HepG2 (cell line): ENCODE results near the gene CTNNA3. TPM values are rescaled to one million over a fixed set of nuclear protein-coding genes. Genes with fewer than 3 reads are reported as not detected.

Experiments used
- ATAC-seq: fragments of 200-7000 bp; cut with Tn5 transposase; 3 replicates; pipeline ENCODE4 v1.9.1; 2020; ENCODE audit warnings: mild to moderate bottlenecking, moderate library complexity
- BruUV-seq: library from RNA; stranded (reverse); fragments of 400-500 nt; replicated peaks from 2 replicates; lab custom pipeline; 2021; lab: Mats Ljungman, UMichigan
- CTCF ChIA-PET: fragments of 300-600 bp; formaldehyde crosslinking; extraction: SDS; loops from one replicate; lab custom pipeline; 2021; ENCODE audit warnings: low total read pairs, inconsistent platforms, low intra/inter-chr PET ratio; lab: Yijun Ruan, JAX
- POLR2A ChIA-PET: fragments of 350-600 bp; sonication (Branson Sonifier 250); formaldehyde crosslinking; loops from one replicate; lab custom pipeline; 2020; ENCODE audit warnings: antibody characterized with exemption, inconsistent platforms; lab: Yijun Ruan, JAX
- DNase-seq: peaks from one replicate; pipeline ENCODE4 v3.0.0-alpha.2; 2015; ENCODE audit warnings: low spot score
- FAIRE-seq: peaks from 3 replicates; lab custom pipeline; 2011; peaks lifted over from hg19 to GRCh38; lab: Jason Lieb, UNC
- H2AFZ ChIP-seq: one replicate; pipeline ENCODE4 v1.6.1; 2011; ENCODE audit warnings: low read length, inconsistent platforms
- H3K27ac ChIP-seq: fragments of 300-600 bp; 3 replicates; pipeline ENCODE4 v1.8.0; 2011; ENCODE audit warnings: mixed run types, mild to moderate bottlenecking, mixed read lengths, low read length, inconsistent platforms; ENCODE audit not compliant: insufficient read depth; ENCODE audit errors: extremely low read length
- H3K27me3 ChIP-seq, 2 experiments: fragments of 200-600 bp in 1 of 2; 2 replicates in 1 of 2; 3 replicates in 1 of 2; pipeline versions ENCODE4 v1.6.0 to v1.8.0; 2011; ENCODE audit warnings: low read length in 2 of 2, mild to moderate bottlenecking in 2 of 2, moderate library complexity in 2 of 2, inconsistent platforms in 1 of 2; ENCODE audit not compliant: insufficient read depth in 2 of 2, control insufficient read depth in 1 of 2
- H3K36me3 ChIP-seq, 2 experiments: fragments of 200-600 bp in 1 of 2; replicated peaks in 1 of 2; 2 replicates in 1 of 2; 3 replicates in 1 of 2; pipeline versions ENCODE4 v1.5.1 to v1.8.0; 2011; ENCODE audit warnings: low read length in 2 of 2, inconsistent platforms in 1 of 2; ENCODE audit not compliant: insufficient read depth in 2 of 2, control insufficient read depth in 1 of 2
- H3K4me1 ChIP-seq: 2 replicates; pipeline ENCODE4 v1.5.1; 2012; ENCODE audit warnings: low read length, inconsistent platforms; ENCODE audit not compliant: insufficient read depth
- H3K4me2 ChIP-seq: 2 replicates; pipeline ENCODE4 v1.6.0; 2011; ENCODE audit warnings: low read depth, low read length, inconsistent platforms
- H3K4me3 ChIP-seq, 3 experiments: fragments of 200-600 bp in 1 of 3; sonication (generic), shearing (Covaris generic) in 1 of 3; replicated peaks in 1 of 3; 2 replicates each; pipeline ENCODE4 v1.5.1; 2011 to 2016; ENCODE audit warnings: low read length in 3 of 3, inconsistent platforms in 2 of 3, low read depth in 2 of 3, mild to moderate bottlenecking in 2 of 3, control low read depth in 1 of 3, mixed read lengths in 1 of 3; ENCODE audit not compliant: insufficient read depth in 1 of 3
- H3K79me2 ChIP-seq: one replicate; pipeline ENCODE4 v1.6.1; 2011; ENCODE audit warnings: low read length, inconsistent platforms; ENCODE audit not compliant: insufficient read depth
- H3K9ac ChIP-seq: 2 replicates; pipeline ENCODE4 v1.6.0; 2011; ENCODE audit warnings: mild to moderate bottlenecking, low read depth, low read length, inconsistent platforms; ENCODE audit not compliant: insufficient read depth
- H3K9me3 ChIP-seq: 2 replicates; pipeline ENCODE4 v1.5.1; 2012; ENCODE audit warnings: mild to moderate bottlenecking, low read length
- H4K20me1 ChIP-seq: 2 replicates; pipeline ENCODE4 v1.6.0; 2011; ENCODE audit warnings: inconsistent platforms, mild to moderate bottlenecking, low read length, moderate library complexity; ENCODE audit not compliant: insufficient read depth
- ATF1 ChIP-seq: IDR thresholded peaks from 2 replicates; pipeline ENCODE4 v1.6.1; 2016; ENCODE audit warnings: mild to moderate bottlenecking, control low read depth
- EED ChIP-seq: sonication (generic); formaldehyde crosslinking; IDR thresholded peaks from 2 replicates; pipeline ENCODE4 v1.5.0; 2020; ENCODE audit warnings: mild to moderate bottlenecking, missing genetic modification reagents
- HDAC6 ChIP-seq: fragments of 200-600 bp; sonication (generic); IDR thresholded peaks from 2 replicates; pipeline ENCODE4 v1.7.0; 2017; ENCODE audit warnings: mild to moderate bottlenecking, antibody characterized with exemption, low read length, low read depth
- NFATC3 ChIP-seq: sonication (generic); formaldehyde crosslinking; IDR thresholded peaks from 2 replicates; pipeline ENCODE4 v1.5.1; 2020; ENCODE audit warnings: mild to moderate bottlenecking, missing genetic modification reagents
- NPAS2 ChIP-seq: sonication (generic); formaldehyde crosslinking; IDR thresholded peaks from 2 replicates; pipeline ENCODE4 v1.8.0; 2022; ENCODE audit warnings: mild to moderate bottlenecking, missing genetic modification reagents, borderline replicate concordance
- SIN3B ChIP-seq: fragments of 150-350 bp; IDR thresholded peaks from 2 replicates; pipeline ENCODE4 v1.6.1; 2014; ENCODE audit warnings: low read length
- SMAD3 ChIP-seq: sonication (generic); formaldehyde crosslinking; IDR thresholded peaks from 2 replicates; pipeline ENCODE4 v1.4.0; 2020; ENCODE audit warnings: missing genetic modification reagents
- SNAPC2 ChIP-seq: sonication (generic); formaldehyde crosslinking; IDR thresholded peaks from 2 replicates; pipeline ENCODE4 v1.8.1; 2022; ENCODE audit warnings: mild to moderate bottlenecking, missing genetic modification reagents
- SOX5 ChIP-seq: IDR thresholded peaks from 2 replicates; pipeline ENCODE4 v1.6.1; 2016; ENCODE audit warnings: borderline replicate concordance
- ZMYM2 ChIP-seq: sonication (generic); formaldehyde crosslinking; IDR thresholded peaks from 2 replicates; pipeline ENCODE4 v1.8.0; 2022; ENCODE audit warnings: mild to moderate bottlenecking, missing genetic modification reagents
- ZNF207 ChIP-seq: fragments of 450-650 bp; IDR thresholded peaks from 2 replicates; pipeline ENCODE4 v1.6.1; 2016; ENCODE audit warnings: antibody characterized with exemption, borderline replicate concordance
- ZNF615 ChIP-seq: sonication (generic); formaldehyde crosslinking; IDR thresholded peaks from 2 replicates; pipeline ENCODE4 v1.5.0; 2020; ENCODE audit warnings: mild to moderate bottlenecking, missing genetic modification reagents, borderline replicate concordance
- ZNF709 ChIP-seq: sonication (generic); formaldehyde crosslinking; IDR thresholded peaks from 2 replicates; pipeline ENCODE4 v1.5.0; 2020; ENCODE audit warnings: mild to moderate bottlenecking, missing genetic modification reagents
- ZNF883 ChIP-seq: sonication (generic); formaldehyde crosslinking; IDR thresholded peaks from 2 replicates; pipeline ENCODE4 v1.5.1; 2020; ENCODE audit warnings: mild to moderate bottlenecking, missing genetic modification reagents; ENCODE audit errors: not compliant biosample characterization
- WGBS: methylation state at CpG from one replicate; pipeline ENCODE4 v1.1.6; 2017; ENCODE audit warnings: low lambda C conversion rate; 5-methylcytosine and 5-hydroxymethylcytosine counted together
- in situ Hi-C: cut with HindIII; loops from 2 replicates; pipeline ENCODE4 v1.10.0; 2017; ENCODE audit warnings: low pct_unique_long_range_greater_than_20kb; ENCODE audit not compliant: extremely low pct_ligation_motif_present
- intact Hi-C: fragments of 100-400 bp; cut with micrococcal nuclease; formaldehyde crosslinking; loops from one replicate; pipeline ENCODE4 v1.10.0; 2022; ENCODE audit not compliant: unreplicated experiment
- polyA plus RNA-seq, 8 experiments: library from polyadenylated mRNA; depleted of rRNA in 3 of 8; stranded (reverse) in 7 of 8; unstranded in 1 of 8; fragments of >200 nt; fragmentation: Illumina TruSeq in 4 of 8; extraction: Trizol in 4 of 8; gene quantifications; 2 replicates each; pipeline versions ENCODE4 v1.2.1 to v1.2.3, GENCODE V29; 2011 to 2016; ENCODE audit warnings: low read depth in 4 of 8, missing spikeins in 1 of 8, mixed read lengths in 1 of 8; ENCODE audit not compliant: insufficient read depth in 1 of 8
- total RNA-seq, 5 experiments: library from RNA; depleted of rRNA; stranded (reverse); fragments of >200 nt; fragmentation: Illumina TruSeq; extraction: Trizol; gene quantifications; 2 replicates each; pipeline ENCODE4 v1.2.3, GENCODE V29; 2016; ENCODE audit warnings: low read depth in 1 of 5
- TF ChIP-seq, protein P1 (sequence below): IDR thresholded peaks from 2 replicates; pipeline ENCODE4 v1.6.1; 2016; ENCODE audit warnings: control low read depth
- TF ChIP-seq, protein P2 (sequence below): IDR thresholded peaks from 2 replicates; pipeline ENCODE4 v1.4.0; 2020; ENCODE audit warnings: mild to moderate bottlenecking, missing genetic modification reagents

Gene CTNNA3
- total and polyA plus RNA-seq, 2 of the 13 experiments (the other 11 are each of a cell fraction or from before 2014, with no cell fraction given) = not detected

DNA sequence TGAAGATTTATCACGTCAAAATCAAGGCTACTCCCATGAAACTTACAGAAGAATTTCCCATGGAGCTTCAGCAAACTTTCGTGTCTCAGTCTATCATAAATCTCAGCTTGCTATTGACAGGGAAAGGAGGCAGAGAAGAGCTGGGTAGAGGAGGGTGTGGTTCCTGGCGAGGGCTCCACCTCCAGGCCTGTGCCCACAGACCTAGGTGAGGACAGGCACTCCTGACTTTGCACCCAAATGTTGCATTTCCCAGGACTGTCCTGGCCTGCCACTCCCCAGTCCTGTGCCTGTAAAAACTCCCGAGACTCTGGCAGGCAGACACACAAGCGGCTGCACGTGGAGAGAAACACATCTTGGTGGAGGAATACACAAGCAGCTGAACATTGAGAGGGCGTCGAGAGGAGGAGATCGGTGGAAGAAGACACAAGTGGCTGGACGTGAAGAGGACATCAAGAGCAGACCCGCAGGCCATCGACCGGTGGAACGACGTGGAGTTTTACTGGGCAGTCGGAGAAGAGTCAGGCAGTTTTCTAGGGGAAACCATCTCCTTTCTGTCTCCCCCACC, 145.1 kb downstream of the CTNNA3 start:
- ChIA-PET POLR2A (no interaction called here), CTCF (no interaction called here)
- no TSS peak for BruUV-seq
- in situ Hi-C loops (no loop called here), intact Hi-C loops (no loop called here)
- no peaks in the 10 kb centered on the region for H3K4me1 ChIP-seq
- no peaks in the 10 kb centered on the region for H3K9me3 ChIP-seq
- H2AFZ ChIP-seq = no peak overlapping the region
- no peaks in the 10 kb centered on the region for H4K20me1 ChIP-seq
- no peak for FAIRE-seq
- no peak overlapping the region for H3K27ac ChIP-seq
- no peak for DNase-seq
- no peak for ATAC-seq
- no peaks in the 10 kb centered on the region for H3K36me3 ChIP-seq
- H3K4me2 ChIP-seq = no peak overlapping the region
- TF ChIP-seq ZNF709 (CRISPR knock-in tag) = no peak
- no peak for TF ChIP-seq ZNF207
- TF ChIP-seq SNAPC2 (CRISPR knock-in tag) = no peak
- no peak for TF ChIP-seq ZNF615 (CRISPR knock-in tag)
- no peak for TF ChIP-seq NPAS2 (CRISPR knock-in tag)
- TF ChIP-seq, all 625 proteins: peak for 0
- H3K4me3 ChIP-seq = no peak overlapping the region
- no peaks in the 10 kb centered on the region for H3K27me3 ChIP-seq
- H3K9ac ChIP-seq = no peak overlapping the region
- WGBS = 36% methylated on average over 16 of the region's 16 CpGs
- H3K79me2 ChIP-seq = no peaks in the 10 kb centered on the region

DNA sequence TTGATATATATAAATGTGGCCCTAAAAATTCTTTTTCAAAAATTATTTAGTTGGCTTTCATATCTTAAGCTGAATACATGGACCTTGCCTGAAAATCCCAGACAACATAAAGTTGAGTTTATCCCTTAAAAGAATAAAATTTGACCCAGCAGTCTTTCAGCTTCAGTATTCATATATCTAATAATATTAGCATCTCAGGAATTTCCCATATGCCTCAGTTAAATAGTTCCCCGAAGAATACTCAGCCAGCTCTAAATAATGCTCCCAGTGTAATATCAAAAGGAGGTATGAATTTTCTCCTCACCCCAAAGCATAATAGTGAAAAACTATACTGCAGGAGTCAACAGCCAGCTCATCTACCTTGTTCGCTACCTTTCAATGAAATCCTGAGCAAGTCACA, 145.9 kb downstream of the CTNNA3 start:
- no peak for ATAC-seq
- Histone ChIP-seq H2AFZ (no peak overlapping the region), H3K9me3 (no peaks in the 10 kb centered on the region), H3K4me2 (no peak overlapping the region), H3K4me1 (no peaks in the 10 kb centered on the region), H4K20me1 (no peaks in the 10 kb centered on the region), H3K79me2 (no peaks in the 10 kb centered on the region), H3K27me3 (no peaks in the 10 kb centered on the region), H3K4me3 (no peak overlapping the region), H3K9ac (no peak overlapping the region), H3K36me3 (no peaks in the 10 kb centered on the region), H3K27ac (no peak overlapping the region)
- CTCF ChIA-PET = no interaction called here
- intact Hi-C loops = no loop called here
- 4% methylated on average over 2 of the region's 2 CpGs for WGBS
- POLR2A ChIA-PET = no interaction called here
- no peak for DNase-seq
- FAIRE-seq = no peak
- in situ Hi-C loops = no loop called here
- BruUV-seq = no TSS peak
- TF ChIP-seq SMAD3 (CRISPR knock-in tag) (no peak), HDAC6 (no peak), NFATC3 (no peak), EED (no peak), ZNF883 (CRISPR knock-in tag) (no peak), SOX5 (CRISPR knock-in tag) (no peak), SIN3B (no peak), ATF1 (CRISPR knock-in tag) (no peak), ZMYM2 (CRISPR knock-in tag) (no peak)
- TF ChIP-seq, protein P1, sequence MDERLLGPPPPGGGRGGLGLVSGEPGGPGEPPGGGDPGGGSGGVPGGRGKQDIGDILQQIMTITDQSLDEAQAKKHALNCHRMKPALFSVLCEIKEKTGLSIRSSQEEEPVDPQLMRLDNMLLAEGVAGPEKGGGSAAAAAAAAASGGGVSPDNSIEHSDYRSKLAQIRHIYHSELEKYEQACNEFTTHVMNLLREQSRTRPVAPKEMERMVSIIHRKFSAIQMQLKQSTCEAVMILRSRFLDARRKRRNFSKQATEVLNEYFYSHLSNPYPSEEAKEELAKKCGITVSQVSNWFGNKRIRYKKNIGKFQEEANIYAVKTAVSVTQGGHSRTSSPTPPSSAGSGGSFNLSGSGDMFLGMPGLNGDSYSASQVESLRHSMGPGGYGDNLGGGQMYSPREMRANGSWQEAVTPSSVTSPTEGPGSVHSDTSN = no peak
- TF ChIP-seq, protein P2, sequence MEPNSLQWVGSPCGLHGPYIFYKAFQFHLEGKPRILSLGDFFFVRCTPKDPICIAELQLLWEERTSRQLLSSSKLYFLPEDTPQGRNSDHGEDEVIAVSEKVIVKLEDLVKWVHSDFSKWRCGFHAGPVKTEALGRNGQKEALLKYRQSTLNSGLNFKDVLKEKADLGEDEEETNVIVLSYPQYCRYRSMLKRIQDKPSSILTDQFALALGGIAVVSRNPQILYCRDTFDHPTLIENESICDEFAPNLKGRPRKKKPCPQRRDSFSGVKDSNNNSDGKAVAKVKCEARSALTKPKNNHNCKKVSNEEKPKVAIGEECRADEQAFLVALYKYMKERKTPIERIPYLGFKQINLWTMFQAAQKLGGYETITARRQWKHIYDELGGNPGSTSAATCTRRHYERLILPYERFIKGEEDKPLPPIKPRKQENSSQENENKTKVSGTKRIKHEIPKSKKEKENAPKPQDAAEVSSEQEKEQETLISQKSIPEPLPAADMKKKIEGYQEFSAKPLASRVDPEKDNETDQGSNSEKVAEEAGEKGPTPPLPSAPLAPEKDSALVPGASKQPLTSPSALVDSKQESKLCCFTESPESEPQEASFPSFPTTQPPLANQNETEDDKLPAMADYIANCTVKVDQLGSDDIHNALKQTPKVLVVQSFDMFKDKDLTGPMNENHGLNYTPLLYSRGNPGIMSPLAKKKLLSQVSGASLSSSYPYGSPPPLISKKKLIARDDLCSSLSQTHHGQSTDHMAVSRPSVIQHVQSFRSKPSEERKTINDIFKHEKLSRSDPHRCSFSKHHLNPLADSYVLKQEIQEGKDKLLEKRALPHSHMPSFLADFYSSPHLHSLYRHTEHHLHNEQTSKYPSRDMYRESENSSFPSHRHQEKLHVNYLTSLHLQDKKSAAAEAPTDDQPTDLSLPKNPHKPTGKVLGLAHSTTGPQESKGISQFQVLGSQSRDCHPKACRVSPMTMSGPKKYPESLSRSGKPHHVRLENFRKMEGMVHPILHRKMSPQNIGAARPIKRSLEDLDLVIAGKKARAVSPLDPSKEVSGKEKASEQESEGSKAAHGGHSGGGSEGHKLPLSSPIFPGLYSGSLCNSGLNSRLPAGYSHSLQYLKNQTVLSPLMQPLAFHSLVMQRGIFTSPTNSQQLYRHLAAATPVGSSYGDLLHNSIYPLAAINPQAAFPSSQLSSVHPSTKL (CRISPR knock-in tag) = no peak
